HT-29 (cell line): ENCODE data around the gene FGF1. TPM values are rescaled to one million over a fixed set of nuclear protein-coding genes. Genes with fewer than 3 reads are reported as not detected.
"Not testable (repeated sequence)": the region's sequence is repeated elsewhere in the genome, so short reads cannot be mapped to it uniquely, and the experiment has no call there.

Source experiments
- DNase-seq: peaks from one replicate; pipeline ENCODE4 v3.0.0-alpha.2; 2015; ENCODE audit warnings: low spot score
- total RNA-seq: library from RNA; depleted of rRNA; stranded (reverse); fragments of >200 nt; shearing (Covaris generic); gene quantifications from 2 replicates; pipeline ENCODE4 v1.2.3, GENCODE V29; 2014

FGF1 gene
- total RNA-seq, 1 experiment from 2014 or later: not detected

DNA sequence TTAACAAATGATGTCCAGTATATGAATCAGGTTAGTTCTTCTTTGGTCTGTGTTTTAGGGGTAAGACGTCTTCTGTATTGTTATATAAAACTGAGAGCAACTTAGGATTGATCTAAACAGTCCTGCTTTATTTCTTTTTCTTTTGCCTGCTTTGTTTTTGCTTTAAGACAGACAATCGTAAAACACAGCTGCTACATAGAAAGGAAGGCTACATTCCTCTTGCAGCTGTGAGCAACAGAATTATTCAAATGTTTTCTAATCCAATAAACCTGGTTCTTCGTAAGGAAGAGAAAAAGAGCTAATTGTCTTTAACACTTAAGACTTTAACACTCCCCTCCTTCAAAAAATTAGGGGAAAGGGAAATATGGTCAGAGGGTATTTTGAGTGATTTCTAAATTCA, 14.6 kb downstream of the FGF1 start:
- DNase-seq: no peak

DNA sequence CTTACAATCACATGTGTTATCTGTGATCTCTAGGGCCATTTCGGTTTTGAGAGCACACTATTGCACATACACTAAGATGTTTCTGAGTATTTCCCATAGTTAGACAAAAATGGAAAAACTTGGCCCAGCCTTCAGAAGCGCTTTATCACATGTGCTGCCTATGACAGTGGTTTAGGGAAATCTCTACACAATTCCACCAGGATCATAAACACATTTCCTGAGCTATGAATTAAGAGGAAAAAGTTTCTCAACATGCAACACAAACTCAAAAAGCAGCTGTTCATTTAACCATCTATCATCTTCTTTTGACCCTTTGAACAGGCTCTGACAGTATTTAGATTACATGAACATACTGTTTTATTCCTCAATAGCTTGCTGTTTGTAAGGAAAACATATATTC, 15.1 kb downstream of the FGF1 start:
- DNase-seq: no peak

DNA sequence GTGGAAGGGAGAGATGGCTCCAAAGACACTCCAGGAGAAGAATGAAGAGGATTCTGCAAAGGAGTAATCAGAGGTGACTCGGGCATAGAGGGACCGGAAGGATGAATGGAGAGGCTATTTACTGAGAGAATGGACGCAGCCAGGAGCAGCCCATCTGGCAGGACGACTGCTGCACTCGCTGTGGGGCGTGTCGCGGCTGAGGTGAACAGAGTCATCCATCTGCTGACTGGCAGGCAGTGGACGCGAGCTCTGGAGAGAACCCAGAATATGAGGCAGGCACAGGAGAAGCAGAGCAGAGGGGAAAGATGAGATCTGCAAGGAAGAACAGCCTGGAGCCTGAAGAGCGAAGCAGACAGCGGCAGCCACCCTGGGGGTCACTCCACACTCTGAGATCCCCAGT, 16.4 kb downstream of the FGF1 start:
- no peak for DNase-seq

DNA sequence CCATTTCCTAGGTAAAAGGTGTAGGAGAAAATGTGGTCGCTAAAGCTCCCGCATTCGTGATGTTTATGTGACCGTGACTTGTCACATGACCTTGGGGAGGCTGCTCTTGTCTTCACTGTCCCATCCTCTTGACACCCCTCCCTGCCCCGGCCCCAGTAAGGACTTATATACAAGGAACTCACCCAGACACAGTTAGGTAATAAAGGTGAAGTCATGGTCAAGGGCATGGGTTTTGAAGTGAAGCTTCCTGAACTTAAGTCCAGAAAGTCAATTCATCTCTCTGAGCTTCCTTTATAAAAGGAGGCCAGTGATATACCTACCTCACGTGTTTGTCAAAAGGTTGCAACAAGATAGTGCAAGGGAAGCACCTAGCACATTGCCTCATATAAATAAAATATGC, 17.6 kb downstream of the FGF1 start:
- DNase-seq: no peak

DNA sequence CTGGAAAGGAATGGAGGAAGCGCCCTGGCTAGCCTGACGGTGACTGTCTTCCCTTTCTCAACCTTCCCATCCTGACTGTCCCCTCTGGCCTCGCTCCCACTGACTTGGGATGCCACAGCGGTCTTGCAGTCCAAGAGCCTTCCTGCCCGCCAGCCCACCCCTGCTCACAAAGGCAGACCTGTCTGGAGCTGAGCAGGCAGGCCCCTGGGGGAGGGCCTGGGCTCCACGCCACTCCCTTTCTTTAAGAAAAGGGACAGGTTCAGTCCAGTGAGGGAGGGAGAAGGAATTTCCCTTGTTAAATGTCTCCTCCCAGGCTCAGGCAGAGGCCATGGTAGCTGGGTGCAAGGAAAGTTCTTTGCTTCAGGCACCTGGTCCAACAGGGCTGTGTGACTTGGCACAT, 18.1 kb downstream of the FGF1 start:
- DNase-seq: no peak

DNA sequence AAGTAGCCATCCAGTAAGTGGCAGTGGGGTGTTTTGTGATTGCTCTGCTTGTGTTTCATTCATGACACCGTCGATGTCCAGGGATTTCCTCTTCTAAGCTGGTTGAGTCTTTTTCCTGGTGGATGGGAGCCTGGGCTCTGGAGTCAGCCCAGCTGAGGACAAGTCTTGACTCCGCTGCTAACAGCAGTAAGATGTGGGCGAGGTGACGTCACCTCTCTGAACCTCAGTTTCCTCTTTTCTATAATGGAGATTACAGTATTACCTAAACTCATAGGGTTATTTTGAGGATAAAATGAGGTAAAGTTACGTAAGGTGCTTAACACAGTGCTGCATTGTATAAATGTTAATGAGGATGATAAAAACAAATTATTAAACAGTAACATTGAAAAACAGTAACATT, 21.3 kb downstream of the FGF1 start:
- DNase-seq: no peak

DNA sequence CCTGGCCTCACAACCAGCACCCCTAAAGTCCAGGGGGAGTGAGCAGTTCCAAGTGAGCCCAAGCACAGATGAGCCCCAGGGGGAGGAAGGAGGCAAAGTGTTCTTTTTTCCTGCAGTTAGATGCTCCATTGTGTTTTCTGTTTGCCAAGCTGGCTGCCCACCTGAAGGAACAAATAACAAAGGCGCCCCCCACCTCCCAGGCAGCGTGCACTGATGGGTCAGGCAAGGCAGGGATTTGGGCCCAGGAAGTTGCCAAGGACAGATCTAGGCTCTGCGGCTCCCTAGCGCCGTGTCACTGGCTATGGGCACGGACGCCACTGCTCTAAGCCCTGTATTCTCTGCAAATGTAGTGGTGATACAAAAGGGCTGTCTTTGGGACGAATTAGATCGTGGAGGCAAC, 21.8 kb downstream of the FGF1 start:
- no peak for DNase-seq

DNA sequence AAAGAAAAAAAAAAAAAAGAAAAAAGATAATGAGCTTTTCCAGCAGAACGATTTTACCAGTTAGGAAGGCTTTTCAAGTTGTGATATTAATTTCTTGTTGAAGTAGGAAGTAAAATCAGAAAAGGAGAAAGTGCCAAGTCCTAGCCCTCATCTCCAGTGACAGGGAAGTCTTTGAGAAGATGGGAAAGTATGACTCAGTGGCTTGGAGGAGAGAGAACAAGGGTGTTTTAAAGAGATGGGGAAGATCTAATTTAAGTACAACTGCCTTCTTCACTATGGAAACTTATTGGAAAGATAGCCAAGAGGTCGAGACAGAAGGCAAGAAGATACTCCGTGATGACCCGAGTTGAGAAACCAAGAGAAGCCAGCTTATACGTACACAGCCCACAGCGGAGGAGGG, 22.6 kb downstream of the FGF1 start:
- no peak for DNase-seq

DNA sequence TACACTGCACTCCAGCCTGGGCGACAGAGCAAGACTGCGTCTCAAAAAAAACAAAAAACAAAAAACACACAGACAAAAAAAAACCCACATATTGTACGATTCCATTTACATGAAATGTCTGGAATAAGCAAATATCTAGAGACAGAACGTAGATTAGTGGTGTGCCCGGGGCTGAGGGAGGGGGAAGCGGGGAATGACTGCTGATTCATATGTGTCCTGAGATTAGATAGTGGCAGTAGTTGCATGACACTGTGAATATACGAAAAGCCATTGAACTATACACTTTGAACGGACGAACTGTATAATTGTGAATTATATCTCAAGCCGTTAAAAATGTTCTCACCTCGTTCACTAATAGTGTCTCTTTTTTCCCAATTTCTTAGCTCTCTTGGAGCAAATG, 23.9 kb downstream of the FGF1 start:
- no peak for DNase-seq

DNA sequence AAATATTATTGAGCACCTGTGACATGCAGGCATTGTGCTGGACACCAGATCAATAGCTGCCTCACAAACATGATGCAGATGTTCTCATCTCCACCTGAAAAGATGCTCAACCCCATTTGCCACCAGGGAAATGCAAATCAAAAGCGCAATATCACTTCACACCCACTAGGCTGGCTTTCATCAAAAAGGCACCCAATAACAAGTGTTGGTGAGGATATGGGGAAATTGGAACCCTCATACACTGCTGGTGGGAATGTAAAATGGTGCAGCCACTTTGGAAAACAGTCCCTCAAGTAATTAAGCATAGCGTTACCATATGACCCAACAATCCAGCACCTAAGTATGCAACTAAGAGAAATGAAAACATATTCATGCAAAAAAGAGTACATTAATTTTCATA, 24.7 kb downstream of the FGF1 start:
- no peak for DNase-seq

DNA sequence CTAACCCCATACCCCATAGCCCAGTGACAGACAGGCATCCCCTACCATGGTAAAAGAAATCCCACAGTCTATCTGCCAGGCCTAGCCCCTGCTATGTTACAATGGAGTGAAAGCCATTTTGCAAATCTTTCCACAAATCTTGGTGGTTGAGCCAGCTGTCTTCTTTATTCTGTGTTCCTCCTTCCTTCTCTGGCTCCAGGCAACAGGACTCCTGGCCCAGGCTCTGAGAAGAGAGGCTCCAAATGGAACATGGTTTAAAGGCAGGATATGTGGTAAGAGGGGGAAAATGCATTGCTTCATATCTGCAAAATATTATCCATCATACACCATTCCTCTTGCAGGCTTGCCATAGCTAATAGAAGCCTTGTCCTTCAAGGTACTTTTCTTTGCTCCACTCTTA, 25.2 kb downstream of the FGF1 start:
- DNase-seq: no peak

DNA sequence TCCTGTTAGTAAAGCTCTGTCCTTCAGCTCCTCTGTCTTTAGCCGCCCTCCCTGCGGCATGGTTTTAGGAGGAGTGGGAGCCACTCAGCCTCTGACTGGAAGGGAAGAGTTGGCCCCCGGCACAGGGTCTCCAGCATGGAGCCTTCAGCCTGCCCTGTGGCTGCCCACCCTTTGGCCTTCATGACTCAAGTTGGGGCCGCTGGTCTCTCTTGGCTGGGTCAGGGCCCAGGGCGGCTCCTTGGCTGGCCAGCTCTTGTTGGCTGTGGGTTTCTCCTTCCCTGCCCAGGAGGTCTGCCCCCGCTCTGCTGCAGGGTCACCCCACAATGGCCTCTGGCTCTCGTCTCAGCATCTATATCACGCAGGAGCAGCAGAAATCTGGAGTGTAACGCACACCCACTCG, 25.7 kb downstream of the FGF1 start:
- no peak for DNase-seq

DNA sequence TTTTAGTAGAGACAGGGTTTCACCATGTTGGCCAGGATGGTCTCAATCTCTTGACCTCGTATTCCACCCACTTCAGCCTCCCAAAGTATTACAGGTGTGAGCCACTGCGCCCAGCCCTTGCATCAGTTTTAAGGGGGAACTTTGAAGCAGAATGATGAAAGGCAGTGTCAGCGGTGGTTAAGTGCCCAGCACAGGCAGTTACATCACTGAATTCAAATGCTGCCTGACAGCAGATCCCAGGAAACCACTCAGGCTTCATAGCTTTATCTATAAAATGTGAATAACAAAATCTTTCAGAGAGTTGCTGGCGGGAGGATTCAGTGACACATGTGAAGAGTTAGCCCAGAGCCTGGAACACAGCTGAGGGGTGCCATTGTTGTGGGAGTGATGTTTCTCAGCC, 26.5 kb downstream of the FGF1 start:
- no peak for DNase-seq

DNA sequence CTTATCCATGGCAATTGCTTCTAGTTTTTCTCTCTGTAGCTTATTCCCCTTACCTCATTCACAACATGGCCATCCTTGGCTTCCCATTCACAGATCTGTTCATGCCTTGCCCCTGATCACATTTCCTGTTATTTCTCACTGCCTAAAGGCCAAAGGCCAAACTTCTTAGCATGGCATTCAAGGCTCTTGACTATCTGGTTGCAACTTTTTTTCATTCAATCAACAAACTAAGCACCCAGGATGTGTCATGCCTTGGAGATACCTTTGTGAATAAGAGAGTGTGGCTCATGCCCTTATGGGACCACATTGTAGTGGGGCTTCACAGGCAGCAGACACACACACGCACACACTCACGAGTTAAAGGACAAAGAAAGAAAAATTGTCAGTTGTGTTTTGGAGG, 27.6 kb downstream of the FGF1 start:
- DNase-seq: no peak

DNA sequence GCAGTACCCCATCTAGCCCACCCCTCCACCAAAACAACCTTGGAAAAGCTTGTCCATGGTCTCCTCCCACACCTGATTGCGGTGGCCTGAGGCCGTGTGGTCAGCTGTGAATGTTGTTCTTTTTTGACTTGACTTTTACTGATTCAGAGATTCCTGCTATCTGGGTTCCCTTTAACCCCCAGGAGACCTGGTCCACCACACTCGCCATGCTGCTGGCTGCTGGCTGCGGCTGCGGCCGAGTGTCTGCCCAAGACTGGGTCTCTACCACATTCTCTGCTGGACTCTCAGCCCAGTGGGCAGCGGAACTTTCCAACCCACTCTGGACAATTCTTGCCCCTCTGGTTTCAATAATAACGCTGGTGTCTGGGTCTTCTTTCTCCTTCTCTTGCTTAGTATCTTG, 28.4 kb downstream of the FGF1 start:
- DNase-seq: no peak

DNA sequence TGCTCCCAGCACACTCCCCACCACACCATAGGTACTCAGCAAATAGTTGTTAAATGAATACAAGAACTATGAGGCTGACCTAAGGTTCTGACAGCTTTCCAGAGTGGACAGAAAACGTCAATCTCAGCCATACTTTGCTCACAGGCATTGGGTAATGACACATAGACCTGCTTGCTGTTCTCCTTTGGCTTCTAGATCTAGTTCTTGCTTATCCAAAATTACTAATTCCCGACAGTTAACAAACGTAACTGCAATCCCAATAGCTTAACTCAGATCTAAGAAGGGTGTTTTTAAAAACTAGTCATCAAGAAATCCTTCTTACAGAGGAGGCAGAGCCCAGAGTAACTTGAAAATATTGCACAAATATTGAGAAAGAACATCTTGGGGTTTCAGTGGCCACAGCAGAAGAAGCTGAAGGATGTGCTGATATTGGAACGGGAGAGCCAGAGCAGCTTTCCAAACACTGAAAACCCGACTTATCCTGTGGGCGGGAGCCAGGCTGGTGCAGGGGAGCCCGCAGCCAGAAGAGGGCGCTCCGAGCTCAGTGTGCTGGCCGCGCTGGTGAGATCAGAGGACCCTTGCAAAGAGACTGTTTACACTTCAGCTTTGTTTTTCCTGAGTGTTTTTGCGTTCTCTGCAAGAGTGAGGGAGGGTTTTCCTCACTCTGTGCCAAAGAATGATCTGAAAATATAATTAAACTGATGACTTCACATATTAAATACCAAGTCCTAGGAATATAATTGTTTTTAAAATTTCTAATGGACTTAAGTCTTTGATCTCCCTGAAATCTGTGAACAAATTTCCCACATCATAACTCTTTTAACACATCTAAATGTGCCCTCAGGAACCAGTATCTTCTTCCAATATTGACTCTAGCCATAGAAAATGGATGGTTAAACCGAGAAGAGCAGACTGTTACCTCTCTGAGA, 30.3 kb downstream of the FGF1 start:
- peak; percentile 85 for DNase-seq

DNA sequence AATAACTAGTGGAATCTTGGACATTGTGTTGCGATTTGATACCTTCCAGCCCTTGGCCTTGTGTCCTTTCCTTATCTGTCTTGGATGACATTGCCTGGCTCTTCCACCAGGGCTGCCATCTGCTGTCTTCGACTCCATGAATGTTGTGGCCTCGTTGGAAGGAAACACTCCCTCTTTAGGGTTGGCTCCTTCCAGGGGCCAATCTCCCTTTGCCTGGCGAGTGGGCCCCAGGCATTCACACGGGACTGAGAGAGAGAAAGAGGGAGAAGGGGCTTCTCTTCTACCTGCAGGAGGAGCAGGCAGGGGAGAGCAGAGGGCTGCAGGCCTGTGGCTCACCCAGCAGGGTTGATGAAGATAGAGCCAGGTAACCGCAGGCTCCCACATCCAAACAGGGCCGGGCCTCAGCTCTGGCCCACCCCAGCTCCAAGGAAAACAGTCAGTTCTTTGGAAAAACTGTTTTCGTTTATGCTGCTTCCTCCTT, 31.3 kb downstream of the FGF1 start:
- DNase-seq: no peak

DNA sequence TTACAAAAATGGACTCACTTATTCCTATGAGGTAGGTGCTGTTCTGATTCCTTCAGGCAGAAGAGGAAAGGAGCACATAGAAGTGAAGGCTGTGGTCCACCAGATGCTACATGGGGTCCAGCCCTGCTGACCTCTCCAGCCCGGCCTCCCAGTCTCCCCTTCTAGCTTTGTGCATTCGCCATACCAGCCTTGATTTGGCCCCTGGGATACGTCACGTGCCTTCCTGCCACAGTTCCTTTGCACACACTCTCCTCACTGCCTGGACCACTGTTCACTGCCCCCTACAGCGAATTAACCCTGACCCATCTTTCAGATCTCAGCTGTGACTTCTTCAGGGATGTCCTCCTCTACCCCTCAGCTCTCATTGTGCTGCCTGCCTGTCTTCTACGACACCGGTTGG, 32.6 kb downstream of the FGF1 start:
- DNase-seq: no peak

DNA sequence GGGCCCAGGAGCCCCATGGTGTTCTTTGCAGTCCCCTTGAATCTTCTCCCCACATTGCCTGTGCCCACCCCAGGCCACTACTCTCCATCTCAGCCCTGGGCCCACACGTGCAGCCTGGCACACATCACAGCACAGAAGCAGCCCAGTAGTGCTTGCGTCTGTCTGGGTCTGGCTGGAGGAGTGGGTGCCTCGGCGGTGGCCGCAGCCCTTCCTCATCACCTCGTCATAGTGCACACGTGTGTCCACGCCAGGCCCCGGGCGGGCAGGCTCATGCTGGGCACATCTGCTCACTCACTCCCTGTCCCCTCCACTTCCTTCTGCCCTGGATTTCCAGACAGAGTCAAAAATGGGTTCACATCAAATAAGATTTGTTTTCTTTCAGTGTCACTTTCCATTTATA, 33.3 kb downstream of the FGF1 start:
- no peak for DNase-seq

DNA sequence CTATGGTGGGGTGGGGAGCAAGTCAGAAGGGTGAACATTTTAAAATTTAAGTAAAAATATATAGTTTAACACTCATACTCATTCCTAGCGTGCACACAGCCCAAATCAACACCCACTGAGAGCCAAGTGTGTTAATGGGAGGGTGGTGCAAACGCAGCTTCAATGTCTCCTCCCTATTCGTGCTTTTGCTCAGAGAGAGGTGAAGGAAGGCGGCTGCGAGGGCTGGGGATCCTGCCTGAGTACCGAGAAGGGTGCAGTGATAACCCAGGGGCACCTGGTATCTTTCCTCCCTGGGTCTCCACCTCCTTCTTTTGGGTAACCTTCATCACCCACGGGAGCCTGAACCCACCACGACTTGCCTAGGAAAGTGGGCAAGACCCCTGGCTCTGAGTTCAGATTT, 35.0 kb downstream of the FGF1 start:
- no peak for DNase-seq

DNA sequence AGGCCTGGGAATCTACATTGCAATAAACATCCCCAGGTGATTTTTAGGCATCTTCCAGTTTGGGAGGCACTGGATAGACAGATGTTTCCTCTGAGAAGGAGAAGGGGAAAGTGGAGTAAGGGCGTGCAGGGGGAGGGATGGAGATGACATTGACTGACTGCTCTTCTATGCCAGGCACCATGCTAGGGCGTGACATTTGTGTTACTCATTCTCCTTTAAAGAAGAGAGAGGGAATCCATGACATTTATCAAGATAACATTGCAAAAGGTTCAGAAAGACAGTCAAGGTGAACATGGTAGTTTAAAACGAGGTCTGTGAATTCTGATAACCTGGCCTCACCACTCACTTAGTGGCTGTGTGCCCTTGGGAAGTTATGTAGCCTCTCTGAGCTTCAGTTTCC, 35.8 kb downstream of the FGF1 start:
- no peak for DNase-seq

DNA sequence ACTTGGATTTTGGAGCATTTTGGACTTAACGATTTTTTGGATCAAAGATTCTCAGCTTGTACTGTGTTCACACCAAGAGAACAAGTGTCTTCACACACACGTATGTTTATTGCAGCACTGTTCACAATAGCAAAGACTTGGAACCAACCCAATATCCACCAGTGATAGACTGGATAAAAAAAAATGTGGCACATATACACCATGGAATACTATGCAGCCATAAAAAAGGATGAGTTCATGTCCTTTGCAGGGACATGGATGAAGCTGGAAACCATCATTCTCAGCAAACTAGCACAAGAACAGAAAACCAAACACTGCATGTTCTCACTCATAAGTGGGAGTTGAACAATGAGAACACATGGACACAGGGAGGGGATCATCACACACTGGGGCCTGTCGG, 37.8 kb downstream of the FGF1 start:
- DNase-seq: not testable (repeated sequence)

DNA sequence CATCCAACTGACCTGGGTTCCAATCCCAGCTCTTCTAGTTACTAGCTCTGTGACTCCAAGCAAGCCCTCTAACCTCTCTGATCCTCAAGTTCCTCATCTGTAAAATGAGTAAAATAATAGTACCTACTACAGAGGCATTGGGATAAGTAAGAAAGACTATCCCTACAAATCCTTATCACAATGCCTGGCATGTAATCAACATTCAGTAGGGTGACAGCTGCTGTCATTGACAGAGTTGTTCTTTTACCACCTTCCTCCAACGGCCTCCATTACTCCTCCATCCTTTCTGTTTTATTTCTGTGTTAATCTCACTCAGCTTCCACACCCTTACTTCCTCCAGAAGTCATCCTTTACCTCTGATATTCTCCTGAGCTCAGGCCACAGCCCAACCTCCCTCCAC, 40.4 kb downstream of the FGF1 start:
- no peak for DNase-seq
